Astrocyte (in vitro differentiated cells and primary cell): ENCODE results near the gene USP40.

ENCODE experiments used
- CTCF ChIP-seq: IDR thresholded peaks from 2 replicates; pipeline ENCODE4 v1.5.1; 2011; ENCODE audit warnings: low read depth, mild to moderate bottlenecking, inconsistent platforms, low read length, moderate library complexity; ENCODE audit not compliant: insufficient read depth
- EZH2 ChIP-seq: IDR thresholded peaks from 2 replicates; pipeline ENCODE4 v1.6.1; 2012; ENCODE audit warnings: mild to moderate bottlenecking, low read length, inconsistent platforms; ENCODE audit not compliant: insufficient read depth

- TF ChIP-seq CTCF (no peak), EZH2 (no peak)
These were observed 121.3 kb downstream of the USP40 start for GRCh38 chr2:233445152-233445830.
